GM21786 (cell line): ENCODE data around the gene ADCY9.
"Not testable (repeated sequence)": the region's sequence is repeated elsewhere in the genome, so short reads cannot be mapped to it uniquely, and the experiment has no call there.

Experiments used
- ATAC-seq: cut with Tn5 transposase; IDR thresholded peaks from one replicate; pipeline ENCODE4 v1.9.1; 2021; ENCODE audit not compliant: unreplicated experiment

The ADCY9 gene

DNA sequence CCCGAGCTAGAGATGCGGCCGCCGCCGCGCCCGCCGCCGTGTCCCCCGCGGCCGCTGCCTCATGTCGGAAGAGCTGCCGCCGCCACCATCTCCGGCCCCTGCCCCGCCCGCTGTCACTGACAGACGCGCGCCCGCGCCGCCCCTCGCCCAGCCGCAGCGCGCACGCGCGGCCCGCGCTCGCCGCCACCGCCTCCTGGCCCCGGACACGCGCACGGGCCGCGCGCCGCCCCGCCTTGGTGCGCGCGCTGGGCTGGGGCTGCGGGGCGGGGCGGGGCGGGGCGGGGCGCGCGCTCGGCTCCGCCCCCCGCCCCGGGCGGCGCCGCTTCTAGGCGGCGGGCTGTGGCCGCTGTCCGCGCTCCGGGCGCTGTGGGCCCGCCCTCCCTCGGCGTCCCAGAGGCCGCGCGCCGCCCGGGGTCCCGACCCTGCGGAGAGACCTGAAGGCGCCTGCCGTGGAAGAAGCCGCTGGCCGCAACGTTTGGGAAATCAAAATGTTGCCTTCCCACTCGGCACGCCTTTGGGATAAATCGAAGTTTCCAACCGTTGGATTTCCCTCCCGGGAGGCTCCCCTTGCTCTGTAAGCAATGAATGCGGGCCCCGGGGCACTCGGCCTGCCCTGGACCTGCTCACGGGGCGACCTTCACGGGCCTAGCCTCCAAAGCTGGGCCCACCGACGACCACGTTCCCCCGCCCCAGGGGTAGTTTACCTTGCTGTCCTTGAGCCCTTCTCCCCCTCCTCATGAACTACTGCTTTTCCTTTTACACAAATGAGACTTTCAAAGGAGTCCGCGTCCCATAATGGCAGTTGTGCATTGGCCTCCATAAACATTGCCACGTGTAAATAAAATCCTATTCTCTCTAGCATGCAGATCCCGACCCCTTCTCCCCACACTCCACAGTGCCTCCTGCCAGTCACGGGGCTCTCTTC lies at the start of gene ADCY9:
Gene ADCY9, minus strand, starts transcription at position 118 of the 925 bp plus-strand sequence. CDS start 1,000 bp downstream, outside the sequence.
- ATAC-seq: no peak

DNA sequence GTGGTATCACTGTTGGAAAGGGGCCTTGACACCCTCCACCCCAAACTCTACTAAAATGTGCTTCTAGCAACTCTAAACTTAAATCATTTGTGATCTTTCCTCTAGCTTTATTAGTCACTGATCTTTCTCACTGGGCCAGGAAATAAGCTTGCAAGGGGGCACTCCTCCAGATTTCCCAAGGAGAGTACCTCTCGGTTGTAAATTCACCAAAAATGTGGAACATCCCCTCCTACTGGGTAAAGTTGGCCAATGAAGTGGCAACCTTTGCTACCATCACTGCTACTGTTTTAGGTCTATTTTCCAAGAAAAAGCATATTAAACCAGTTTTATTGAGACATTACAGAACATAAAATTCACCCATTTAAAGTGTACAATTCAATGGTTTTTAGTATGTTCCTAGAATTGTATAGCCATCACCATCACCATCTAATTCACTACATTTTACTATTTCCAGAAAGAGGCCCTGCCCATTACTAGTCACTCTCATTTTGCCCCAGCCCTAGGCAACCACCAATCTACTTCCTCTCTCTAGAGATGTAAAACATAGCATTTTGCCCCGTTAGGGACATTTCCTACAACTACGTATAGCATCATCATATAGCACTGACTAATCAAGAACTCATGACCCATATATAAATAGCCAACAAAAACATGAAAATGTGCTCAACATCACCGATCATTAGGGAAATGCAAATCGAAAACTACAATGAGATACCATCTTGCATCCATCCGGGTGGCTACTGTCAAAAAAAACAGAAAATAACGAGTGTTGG lies 44.6 kb upstream of the ADCY9 start:
- ATAC-seq: no peak

DNA sequence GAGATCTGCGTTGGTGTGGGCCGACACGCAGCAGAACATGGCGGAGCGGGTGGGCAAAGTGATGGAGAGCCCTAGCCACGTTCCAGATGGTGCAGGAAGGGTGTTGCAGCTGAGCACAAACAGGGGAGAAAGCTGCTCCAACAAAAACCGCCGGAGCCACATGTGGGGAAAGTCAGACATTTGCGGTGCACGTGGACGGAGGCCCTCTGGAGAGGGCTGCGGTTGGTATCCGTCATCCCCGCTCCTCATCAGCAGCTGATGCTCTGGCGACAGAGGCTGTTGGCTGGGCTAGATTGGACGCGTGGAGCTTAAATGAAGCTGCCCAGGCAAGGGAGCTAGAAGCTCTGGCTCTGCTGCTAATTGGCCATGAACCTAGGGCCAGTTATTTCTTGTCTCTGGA lies 43.5 kb upstream of the ADCY9 start:
- ATAC-seq: no peak

DNA sequence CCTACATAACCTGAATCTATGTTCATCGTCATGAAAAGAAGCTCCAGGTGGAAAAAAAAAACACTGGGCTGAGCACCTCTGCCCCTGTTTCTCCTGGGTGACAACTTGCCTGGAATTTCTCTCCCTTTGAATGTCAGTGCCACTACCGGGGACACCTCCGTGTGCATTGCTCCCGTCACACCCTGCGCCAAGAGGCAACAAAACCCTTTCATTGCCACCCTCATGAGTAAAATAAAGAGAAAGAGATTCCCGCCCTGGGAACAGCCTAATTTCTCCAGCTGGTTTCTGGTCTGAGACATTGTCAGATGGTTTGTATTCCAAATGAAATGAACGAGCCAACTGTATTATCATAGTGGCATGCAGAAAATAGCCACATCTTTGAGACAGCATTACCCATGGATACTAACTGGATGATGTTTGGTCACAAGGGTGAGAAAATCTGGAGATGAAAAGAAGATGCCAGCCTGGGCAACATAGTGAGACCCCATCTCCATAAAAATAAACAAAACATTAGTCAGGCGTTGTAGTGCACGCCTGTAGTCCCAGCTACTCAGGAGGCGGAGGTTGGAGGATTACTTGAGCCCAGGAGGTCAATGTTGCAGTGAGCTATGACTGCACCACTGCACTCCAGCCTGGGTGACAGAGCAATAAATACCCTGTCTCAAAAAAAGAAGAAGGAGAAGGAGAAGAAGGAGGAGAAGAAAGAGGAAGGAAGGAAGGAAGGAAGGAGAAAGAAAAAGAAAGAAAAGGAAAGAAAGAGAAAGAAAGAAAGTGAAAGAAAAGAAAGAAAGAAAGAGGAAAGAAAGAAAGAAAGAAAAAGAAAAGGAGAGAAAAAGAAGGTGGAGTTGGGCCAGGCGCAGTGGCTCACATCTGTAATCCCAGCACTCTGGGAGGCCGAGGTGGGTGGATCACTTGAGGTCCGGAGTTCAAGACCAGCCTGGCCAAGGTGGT lies 42.2 kb upstream of the ADCY9 start:
- no peak for ATAC-seq

DNA sequence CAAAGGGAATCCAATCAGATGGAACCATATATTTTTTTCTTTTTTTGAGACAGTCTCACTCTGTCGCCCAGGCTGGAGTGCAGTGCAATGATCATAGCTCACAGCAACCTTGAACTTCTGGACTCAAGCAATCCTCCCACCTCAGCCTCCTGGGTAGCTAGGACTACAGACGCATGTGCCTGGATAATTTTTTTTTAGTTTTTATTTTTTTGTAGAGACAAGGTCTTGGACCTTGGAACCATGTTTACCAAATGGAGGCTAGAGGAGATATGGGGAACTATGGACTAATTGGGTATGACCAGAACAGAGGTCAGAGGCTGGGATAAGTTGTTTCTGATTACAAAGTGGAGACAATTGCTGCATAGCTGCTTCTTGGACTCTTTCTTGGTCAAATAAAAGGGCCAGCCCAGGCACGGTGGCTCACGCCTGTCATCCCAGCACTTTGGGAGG lies 41.2 kb upstream of the ADCY9 start:
- ATAC-seq: no peak

DNA sequence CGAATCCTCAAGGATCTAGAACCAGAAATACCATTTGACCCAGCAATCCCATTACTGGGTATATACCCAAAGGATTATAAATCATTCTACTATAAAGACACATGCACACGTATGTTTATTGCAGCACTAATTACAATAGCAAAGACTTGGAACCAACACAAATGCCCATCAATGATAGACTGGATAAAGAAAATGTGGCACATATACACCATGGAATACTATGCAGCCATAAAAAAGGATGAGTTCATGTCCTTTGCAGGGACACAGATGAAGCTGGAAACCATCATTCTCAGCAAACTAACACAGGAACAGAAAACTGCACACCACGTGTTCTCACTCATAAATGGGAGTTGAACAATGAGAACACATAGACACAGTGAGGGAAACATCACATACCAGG lies 40.3 kb upstream of the ADCY9 start:
- not testable (repeated sequence) for ATAC-seq

DNA sequence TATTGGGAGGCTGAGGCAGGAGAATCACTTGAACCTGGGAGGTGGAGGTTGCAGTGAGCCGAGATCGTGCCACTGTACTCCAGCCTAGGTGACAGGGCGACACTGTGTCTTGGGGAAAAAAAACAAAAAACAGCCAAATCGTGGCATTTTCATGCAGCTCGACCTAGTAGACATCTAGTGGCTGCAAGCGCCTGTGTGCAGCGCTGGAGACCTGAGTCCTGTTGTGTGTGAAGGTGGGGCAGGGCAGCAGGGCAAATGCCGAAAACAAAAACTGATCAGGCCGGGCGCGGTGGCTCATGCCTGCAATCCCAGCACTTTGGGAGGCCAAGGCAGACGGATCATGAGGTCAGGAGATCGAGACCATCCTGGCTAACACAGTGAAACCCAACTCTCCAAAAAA lies 37.1 kb upstream of the ADCY9 start:
- not testable (repeated sequence) for ATAC-seq

DNA sequence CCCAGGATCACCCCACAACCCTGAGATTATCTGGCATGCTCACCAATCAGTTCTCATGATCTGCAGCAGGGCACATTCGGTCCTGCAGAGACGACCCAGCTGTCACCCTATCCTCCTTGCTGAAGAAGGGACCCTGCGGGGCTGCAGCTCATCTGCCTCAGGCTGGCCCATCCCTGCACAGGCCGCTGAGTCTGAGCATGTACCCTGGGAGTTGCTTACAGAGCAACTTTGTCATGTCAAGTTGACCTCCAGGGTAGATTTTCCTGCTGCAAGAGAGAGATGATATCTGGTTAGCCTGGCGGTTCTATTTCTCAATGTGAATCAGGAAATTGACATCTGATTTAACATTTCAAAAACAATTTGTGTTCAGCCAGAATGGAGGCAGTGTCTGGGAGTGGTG lies 36.0 kb upstream of the ADCY9 start:
- ATAC-seq: no peak

DNA sequence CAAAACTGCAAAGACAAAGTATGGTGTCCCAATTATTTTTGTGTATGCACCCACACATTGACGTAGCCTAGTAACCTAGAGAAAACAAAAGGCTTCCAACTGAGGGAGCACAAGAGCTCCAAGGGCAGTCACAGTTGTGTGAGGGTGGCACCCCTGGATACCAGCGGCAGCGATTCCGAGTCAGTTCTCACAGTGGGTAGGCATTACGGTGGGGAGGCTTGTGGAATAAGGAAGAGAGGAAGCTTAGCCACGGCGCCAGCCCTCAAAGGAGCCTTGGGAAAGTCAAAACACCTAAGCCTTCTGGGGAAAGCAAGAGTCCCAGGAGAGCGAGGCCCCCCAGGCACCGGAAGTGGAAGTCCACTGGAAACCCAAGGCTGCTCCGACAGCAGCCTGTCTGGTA lies 31.0 kb upstream of the ADCY9 start:
- no peak for ATAC-seq

DNA sequence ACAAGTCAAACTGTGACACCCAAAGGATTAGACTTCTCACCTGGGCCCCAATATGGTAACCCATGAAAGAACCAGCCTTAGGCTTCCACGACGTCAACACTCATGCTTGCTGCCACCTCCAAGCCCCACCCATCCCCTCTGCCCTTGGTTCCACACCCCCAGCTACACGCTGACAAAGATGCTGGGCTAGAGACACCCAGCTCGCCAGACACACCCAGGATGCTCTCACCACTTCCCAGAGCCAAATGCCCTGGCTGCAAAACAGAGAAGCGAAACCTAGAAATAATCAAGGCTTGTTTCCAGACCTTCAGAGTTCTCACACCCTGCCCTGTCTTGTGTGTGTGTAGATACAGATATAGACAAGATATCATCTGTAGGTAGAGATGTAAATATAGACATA lies 26.0 kb upstream of the ADCY9 start:
- ATAC-seq: no peak

DNA sequence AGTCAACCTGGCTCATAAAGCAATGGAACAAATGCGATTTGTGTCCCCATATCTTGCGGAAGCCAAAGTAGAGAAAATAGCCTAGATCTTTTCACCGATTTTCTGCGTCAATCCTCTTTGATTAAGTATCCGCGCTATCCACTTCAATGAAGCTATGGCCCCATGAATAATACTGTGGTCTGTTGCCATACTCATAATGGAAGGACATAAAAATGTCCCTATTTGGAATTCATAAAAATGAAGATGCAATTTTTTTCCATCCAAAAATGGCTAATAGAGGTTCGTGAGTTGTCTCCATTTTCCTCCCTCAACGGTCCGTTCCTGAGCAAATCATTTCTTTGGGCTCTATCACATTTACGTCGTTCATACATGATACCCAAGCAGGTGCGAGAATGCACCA lies 25.4 kb upstream of the ADCY9 start:
- ATAC-seq: no peak

DNA sequence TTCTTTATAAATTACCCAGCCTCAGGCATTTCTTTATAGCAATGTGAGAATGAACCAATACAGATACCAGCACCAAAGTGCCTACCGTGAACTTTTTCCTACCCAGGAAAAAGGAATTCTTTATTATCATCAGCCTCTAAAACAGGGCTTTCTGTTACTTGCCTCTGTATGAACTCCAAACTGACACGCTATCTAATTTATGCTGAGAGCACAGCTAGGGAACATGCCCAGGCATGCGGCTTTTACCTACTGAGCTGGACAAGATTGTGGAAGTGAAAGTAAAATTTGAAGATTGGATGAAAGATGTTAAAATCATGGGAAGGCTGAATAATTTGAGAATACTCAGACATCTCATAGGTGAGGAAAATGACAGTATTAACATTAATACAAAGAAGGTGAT lies 24.4 kb upstream of the ADCY9 start:
- no peak for ATAC-seq

DNA sequence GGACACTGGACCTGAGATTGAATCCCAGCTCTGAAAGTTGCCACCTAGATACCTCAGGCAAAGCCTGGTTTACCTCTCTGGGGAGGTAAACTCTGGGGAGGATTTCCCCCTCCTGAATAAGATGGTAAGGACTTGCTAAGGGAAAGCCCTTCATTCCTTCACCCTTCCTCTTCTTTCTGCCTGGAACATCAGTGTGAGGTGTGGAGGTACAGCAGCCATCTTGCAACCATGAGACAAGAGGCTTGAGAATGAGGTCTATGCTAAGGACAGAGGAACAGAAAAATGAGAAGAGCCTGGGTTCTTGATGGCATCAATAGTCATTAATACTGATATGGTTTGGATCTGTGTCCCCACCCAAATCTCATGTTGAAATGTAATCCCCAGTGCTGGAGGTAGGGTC lies 23.7 kb upstream of the ADCY9 start:
- no peak for ATAC-seq

DNA sequence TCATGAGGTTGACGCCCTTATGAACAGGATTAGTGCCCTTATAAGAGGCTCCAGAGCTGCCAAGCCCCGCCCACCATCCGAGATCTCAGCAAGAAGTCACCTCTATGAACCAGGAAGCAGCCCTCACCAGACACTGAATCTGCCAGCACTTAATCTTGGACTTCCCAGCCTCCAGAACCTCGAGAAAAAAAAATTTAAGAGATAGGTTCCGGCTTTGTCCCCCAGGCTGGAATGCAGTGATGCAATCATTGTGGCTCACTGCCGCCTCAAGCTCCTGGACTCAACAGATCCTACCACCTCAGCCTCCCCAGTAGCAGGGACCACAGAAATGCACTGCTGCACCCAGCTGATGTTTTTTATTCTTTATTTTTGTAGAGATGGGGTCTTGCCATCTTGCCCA lies 22.5 kb upstream of the ADCY9 start:
- no peak for ATAC-seq

DNA sequence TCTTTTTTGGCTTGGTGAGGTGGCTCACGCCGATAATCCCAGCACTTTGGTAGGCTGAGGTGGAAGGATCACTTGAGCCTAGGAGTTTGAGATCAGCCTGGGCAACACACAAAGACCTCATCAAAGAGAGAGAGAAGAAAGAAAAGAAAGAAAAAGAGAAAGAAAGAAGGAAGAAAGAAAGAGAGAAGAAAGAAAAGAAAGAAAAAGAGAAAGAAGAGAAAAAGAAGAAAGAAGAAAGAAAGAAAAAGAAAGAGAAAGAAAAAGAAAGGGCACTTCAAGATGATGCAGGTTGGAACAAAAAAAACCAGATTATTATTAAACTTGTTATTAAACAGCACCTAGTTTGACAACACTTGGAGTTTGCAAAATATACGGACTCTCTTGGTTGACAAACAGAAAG lies 21.2 kb upstream of the ADCY9 start:
- ATAC-seq: no peak

DNA sequence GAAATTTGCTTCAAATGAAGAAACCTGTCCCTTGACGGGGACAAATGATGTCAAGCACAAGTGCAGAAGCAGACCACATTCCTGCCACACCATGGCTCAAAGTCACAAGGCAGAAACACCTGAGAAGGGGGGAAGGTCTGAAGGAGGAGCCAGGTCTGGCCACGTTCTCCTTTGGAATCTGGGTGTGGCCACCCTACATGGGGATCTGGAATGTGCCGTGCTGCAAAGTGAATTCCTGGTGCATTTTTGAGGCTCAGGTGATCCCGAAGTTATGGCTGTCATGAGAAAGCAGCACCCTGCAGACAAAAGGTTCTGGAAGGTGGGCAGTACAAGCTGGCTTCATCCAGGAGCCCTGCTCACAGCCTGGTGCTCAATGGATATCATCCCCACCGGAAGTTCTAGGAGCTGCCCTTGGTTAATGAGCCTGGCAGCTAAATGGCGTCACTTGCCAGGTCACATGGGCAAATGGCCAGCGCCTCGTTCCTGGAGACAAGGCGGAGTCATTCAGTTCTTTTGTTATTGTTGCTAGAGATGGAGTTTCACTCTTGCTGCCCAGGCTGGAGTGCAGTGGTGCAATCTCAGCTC lies 20.1 kb upstream of the ADCY9 start:
- ATAC-seq: no peak

DNA sequence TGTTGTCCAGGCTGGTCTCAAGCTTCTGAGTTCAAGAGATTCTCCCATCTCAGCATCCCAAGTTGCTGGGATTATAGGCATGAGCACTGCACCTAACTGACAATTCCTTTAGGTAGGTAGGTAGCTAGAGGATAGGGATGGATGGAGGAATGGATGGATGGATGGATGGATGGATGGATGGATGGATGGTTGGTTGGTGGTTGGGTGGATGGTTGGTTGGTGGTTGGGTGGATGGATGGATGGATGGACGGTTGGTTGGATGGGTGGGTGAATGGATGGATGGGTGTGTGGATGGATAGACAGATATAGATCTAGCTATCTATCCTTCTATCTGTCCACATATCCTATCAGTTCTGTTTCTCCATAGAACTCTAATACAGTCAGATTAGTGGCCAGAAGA lies 19.3 kb upstream of the ADCY9 start:
- ATAC-seq: no peak

DNA sequence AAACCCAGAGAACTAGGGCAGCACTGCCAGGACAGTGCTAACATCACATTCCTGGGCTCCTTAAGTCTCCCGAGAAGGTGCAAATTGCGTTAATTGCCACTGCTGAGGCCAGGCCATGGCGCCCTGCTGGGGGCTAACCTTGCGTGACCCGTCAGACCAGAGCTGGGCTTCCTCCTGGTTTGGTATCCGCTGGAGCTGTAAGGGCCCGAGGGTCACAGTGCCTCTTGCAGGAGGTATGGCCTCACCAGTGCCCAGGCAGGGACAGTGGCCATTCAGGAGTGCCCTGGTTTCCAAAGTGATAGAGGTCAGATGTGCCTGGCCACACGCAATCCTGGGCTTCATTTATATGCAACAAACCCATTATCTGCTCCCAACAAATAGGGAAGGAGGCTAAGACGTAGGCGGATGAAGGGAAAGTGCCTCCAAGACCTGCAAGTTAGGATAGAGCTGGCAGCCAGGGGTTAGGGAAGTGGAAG lies 17.7 kb upstream of the ADCY9 start:
- no peak for ATAC-seq

DNA sequence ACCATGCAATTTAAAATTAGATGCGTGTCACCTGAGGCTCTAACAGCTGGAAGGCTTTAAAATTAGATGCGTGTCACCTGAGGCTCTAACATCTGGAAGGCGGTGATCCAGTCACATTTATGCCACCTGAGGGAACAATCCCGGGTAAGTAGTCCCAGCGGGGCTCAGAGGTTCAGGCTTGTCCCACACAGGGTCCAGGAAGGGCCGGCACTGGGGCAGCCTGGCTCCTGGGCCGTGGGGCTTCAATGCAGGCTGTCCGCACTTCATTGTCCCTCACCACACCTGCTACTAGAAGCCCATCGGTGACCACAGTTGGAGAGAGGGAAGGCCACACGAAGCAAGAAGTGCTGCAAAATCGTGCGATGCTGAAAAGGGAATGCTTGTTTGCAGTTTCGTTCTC lies 15.4 kb upstream of the ADCY9 start:
- ATAC-seq: no peak

DNA sequence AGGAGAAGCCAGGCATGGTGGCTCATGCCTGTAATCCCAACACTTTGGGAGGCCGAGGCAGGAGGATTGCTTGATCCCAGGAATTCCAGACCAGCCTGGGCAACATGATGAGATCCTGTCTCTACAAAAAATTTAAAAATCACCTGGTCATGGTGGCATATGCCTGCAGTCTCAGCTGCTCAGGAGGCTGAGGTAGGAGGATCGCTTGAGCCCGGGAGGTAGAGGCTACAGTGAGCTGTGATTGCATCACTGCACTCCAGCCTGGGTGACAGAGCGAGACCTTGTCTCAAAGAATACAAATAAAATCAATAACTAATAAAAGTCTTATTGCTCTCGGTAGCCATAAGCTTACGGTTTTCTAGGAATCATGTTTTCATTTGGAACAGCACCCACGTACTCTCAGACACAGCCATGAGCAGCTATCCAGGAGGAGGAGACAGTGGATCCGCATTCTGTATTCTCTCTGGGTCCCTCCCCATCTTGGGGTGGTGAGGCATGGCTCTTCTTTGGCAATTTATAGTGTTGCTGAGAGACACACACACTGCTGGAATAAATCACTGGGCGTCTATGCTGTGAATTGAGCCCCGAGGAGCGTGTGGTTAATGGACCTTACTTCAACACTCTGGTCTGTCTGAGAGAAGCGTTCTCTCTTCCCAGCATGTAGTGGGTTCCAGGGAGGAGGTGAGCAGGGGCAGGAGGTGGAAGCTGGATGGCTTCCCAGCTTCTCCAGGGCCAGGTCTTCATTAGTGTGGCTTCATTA lies 8.5 kb upstream of the ADCY9 start:
- ATAC-seq: no peak
